ENCODE results near the gene SLC12A5. TPM values are rescaled to one million over a fixed set of nuclear protein-coding genes. Genes with fewer than 3 reads are reported as not detected.
"Not testable (repeated sequence)": the region's sequence is repeated elsewhere in the genome, so short reads cannot be mapped to it uniquely, and the experiment has no call there.

Gene SLC12A5
- total RNA-seq, 2 experiments from 2014 or later: 0.42 to 0.87 TPM

DNA sequence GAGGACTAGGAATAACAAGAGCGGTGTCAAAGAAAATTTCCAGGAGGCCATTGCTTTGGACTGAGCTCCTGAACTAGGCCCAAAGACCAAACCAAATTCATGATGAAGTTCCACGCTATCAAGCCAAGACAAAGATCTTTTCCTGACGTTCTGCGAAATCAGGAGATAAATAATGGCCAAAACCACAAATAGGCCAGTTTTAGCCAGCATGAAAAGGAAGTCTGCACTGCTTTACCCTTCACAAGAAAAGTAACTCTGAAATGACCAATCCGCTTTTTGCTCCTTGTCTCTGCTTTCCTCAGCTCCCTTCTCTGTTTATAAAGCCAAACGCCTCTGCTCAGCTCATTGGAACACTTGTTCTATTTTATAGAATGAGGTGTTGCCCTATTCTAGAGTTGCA, 54.1 kb downstream of the SLC12A5 start:
- no peaks in the 10 kb centered on the region for H3K9me3 Mint-ChIP-seq
- DNase-seq: no peak
- CTCF ChIA-PET: interaction anchor here (1.0 kb wide), 1 partner anchor 22 kb away, joined by 3 read pairs; no protein-coding TSS in a partner anchor
- H3K27ac Mint-ChIP-seq: no peak overlapping the region
- H3K4me3 Mint-ChIP-seq: no peak overlapping the region
- H3K27me3 Mint-ChIP-seq: no peaks in the 10 kb centered on the region
- POLR2A ChIA-PET: no interaction called here
- H3K36me3 Mint-ChIP-seq (ENCODE audit: low read depth): peaks cover 1% of the 10 kb centered on the region
- peaks cover 33% of the 10 kb centered on the region for H3K4me1 Mint-ChIP-seq

DNA sequence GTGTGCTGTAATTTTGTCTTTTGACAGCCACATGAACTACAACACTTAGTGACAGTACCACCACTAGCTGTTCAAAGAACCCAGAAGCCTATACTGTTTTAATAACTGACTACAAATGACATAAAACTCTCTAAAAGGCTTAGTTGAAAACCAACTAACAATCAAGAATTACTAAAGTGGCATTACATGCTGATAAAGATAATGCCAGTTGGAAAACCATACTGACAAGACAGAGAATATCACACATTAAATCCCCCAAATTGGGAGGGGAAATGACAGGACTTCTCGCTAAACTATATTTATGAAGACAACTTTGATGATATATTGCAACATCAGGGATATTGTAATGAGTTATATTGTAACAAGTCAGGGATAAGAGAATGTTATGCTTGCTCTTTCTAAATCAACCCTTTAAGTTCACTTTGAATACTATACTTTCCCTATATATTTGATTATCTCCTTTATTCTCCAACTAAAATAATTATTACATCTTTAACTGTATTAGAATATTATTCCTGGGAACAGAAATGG, 54.6 kb downstream of the SLC12A5 start:
- H3K4me1 Mint-ChIP-seq: peaks cover 38% of the 10 kb centered on the region
- POLR2A ChIA-PET: no interaction called here
- DNase-seq: no peak
- no peaks in the 10 kb centered on the region for H3K9me3 Mint-ChIP-seq
- H3K27ac Mint-ChIP-seq: no peak overlapping the region
- no peaks in the 10 kb centered on the region for H3K27me3 Mint-ChIP-seq
- CTCF ChIA-PET: interaction anchor here (1.0 kb wide), 1 partner anchor 22 kb away, joined by 3 read pairs; no protein-coding TSS in a partner anchor
- peaks cover 3% of the 10 kb centered on the region for H3K36me3 Mint-ChIP-seq (ENCODE audit: low read depth)
- no peak overlapping the region for H3K4me3 Mint-ChIP-seq

DNA sequence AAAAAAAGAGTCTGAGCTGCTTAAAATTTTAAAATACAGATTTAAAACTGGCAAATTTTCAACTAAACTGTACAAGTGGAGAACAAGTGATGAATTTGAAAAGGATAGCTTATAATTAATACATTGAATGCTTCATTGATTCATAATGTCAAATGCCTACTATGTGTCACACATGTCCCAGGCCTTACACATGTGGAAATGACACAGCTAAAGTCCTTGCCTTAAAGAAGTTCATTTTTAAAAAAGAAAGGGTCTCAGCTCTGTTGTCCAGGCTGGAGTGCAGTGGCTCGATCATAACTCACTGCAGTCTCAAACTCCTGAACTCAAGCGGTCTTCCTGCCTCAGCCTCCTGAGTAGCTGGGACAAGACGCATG, 55.8 kb downstream of the SLC12A5 start:
- peaks cover 41% of the 10 kb centered on the region for H3K4me1 Mint-ChIP-seq
- no peak for DNase-seq
- peaks cover 3% of the 10 kb centered on the region for H3K36me3 Mint-ChIP-seq (ENCODE audit: low read depth)
- H3K27ac Mint-ChIP-seq: no peak overlapping the region
- no peak overlapping the region for H3K4me3 Mint-ChIP-seq
- no peaks in the 10 kb centered on the region for H3K9me3 Mint-ChIP-seq
- POLR2A ChIA-PET: no interaction called here
- H3K27me3 Mint-ChIP-seq: no peaks in the 10 kb centered on the region
- CTCF ChIA-PET: interaction anchor here (0.5 kb wide), 1 partner anchor 971 kb away, joined by 3 read pairs; no protein-coding TSS in a partner anchor

DNA sequence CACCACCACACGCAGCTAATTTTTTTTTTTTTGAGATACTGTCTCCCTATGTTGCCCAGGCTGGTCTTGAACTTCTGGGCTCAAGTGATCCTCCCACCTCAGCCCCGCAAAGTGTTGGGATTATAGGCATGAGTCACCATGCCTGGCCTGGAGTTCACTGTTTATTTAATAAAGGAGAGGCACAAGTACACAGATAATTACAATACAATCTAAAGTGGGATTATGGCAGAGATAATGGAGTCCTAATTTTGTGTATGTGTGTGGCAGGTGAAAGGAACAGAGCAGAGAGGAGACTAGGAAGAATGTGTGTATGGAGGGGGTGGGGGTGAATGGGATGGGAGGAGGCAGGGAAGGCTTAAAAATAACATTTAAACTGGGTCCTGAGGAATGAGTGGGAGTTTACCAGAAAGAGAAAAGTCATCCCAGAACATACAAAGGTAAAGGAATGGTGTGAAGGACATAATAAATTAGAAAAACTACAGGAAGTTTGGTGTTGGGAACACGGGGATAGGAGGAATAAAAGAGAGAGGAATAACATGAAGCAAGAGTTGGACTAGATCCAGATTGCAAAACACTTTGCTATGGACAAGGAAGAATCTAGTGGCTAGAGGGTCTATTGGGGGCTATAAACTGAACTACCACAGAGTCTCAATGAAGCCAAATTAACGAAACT, 56.3 kb downstream of the SLC12A5 start:
- DNase-seq: no peak
- ChIA-PET POLR2A (no interaction called here), CTCF (interaction anchor here (0.5 kb wide), 1 partner anchor 971 kb away, joined by 3 read pairs; no protein-coding TSS in a partner anchor)
- Mint-ChIP-seq H3K27me3 (no peaks in the 10 kb centered on the region), H3K4me3 (no peak overlapping the region), H3K9me3 (no peaks in the 10 kb centered on the region), H3K36me3 (ENCODE audit: low read depth) (peaks cover 3% of the 10 kb centered on the region), H3K27ac (no peak overlapping the region), H3K4me1 (peaks cover 46% of the 10 kb centered on the region)

DNA sequence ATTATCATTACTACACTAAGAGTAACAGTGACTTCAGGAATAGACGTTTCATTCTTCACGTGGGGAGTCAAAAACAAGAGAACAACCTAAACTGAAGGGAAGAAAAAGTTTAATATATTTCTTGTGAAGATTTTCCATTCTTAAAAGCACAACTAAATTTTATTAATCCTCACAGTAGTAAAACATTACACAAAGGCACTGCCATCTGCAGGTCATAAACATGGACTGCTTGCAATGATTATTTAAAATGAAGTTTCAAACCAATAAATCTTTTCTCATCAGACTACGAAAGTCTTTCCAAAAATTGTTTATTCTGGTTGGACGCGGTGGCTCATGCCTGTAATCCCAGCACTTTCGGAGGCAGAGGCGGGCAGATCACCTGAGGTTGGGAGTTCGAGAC, 58.1 kb downstream of the SLC12A5 start:
- ChIA-PET CTCF (interaction anchor here (2.0 kb wide), 1 partner anchor 65 kb away, joined by 4 read pairs; no protein-coding TSS in a partner anchor), POLR2A (no interaction called here)
- Mint-ChIP-seq H3K9me3 (no peaks in the 10 kb centered on the region), H3K27me3 (no peaks in the 10 kb centered on the region), H3K27ac (no peak overlapping the region), H3K36me3 (ENCODE audit: low read depth) (peaks cover 3% of the 10 kb centered on the region), H3K4me3 (peak overlapping the region; percentile 11), H3K4me1 (peaks cover 52% of the 10 kb centered on the region)
- no peak for DNase-seq

DNA sequence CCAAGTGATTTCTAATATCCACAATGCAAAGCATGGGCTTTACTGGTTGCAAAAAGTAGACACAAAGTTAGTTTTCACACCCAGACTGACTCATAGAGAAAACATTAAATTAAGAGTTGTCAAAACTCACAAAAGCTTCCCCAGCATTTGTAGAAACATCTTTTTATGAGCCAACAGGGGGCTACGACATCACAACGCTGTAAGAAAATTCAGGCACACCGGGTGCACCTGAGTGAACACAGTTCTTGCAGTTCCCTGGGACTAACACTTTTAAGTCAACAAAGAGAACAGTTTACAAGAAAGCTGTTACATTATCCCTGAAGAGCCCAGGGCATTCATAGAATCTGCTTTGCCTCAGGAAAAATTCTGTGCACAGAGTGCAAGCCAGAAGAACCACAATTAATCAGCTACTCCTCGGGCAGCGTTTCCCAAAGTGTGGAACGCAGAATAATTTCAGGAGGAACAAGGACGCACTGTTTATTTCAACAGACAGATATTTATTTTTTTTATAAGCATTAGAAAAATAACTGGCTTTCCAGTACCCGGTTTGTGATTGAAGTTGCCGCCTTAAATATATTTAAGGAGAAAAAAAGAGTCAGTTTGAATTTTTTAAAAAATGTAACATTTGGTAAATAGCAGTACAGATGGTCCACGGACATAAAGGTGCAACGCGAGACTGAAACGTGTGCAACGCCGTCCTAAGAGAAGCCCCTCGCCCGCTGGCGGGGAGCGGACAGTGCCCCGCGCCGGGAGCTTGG, 59.6 kb downstream of the SLC12A5 start:
- Mint-ChIP-seq H3K27me3 (no peaks in the 10 kb centered on the region), H3K4me3 (peak overlapping the region; percentile 88), H3K36me3 (ENCODE audit: low read depth) (peaks cover 3% of the 10 kb centered on the region), H3K9me3 (no peaks in the 10 kb centered on the region), H3K27ac (peak overlapping the region; percentile 86), H3K4me1 (peaks cover 47% of the 10 kb centered on the region)
- DNase-seq: no peak
- ChIA-PET CTCF (interaction anchor here (1.0 to 2.0 kb wide), 3 partner anchors 26 to 66 kb away, joined by 3 to 4 read pairs (median 4); no protein-coding TSS in a partner anchor), POLR2A (no interaction called here)

DNA sequence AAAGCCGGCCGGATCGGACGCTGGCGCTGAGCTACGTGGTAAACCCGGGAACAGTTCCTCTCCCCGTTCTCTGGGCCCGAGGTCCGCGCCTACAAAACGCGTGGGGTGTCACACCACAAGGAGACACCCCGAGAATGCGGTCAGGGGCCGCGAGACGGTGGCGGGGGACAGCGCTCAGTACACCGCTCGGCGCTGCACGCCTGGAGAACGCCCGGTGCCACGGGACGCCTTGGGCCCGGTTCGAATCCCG, 60.1 kb downstream of the SLC12A5 start:
- Mint-ChIP-seq H3K36me3 (ENCODE audit: low read depth) (peaks cover 3% of the 10 kb centered on the region), H3K4me1 (peaks cover 47% of the 10 kb centered on the region)
- DNase-seq: no peak

DNA sequence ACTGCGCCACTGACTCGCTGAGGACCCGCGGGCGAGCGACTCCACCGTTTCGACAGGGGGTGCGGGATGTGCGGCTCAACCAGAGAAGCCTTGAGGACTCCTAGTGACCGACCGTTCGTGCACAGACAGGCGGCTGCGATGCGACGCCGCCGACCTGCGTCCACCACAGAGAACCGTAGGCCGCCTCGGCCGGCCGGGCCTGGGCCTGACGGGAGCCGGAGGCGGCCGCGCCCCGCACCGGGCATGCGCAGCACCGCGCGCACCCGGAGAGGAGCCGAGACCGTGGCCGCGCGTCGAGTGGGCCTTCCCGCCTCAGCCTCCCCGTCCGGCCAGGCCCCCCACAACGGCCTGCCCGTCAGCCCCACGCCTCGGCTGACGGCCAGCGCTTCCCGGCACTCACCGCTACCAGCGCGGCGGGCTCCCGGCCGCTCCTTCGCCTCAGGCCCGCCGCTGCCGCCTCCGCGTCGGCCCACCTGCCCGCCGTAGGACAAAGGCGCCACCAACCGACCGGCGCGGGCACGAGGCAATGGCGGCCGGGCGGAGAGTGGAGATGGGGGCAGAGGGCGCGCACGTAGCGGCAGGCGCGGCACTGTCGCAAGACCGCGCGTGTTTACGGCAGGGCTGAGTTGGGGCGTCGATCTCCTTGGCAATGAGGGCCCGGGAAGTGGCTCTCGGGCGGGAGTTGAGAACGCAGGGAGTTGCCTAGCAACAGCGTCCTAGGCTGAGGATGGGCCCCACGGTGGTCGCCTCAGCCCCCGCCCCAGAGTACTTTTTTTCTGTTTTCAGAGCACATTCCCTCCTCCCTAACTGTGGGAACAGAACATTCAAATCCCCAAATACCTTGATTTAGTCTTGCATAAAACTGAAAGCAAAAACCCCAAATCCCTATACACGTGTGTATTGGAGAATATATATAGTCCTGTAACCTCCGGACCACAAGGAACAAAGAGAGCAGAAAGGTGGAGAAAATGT, 60.7 kb downstream of the SLC12A5 start, which contains the start of gene NCOA5:
NCOA5 (minus strand) TSS at position 546 of the 972 bp plus-strand sequence. CDS start 10,538 bp downstream, outside the sequence.
- peaks cover 47% of the 10 kb centered on the region for H3K4me1 Mint-ChIP-seq
- peak within 1 kb of the TSS; percentile 92 for H3K27ac Mint-ChIP-seq
- H3K9me3 Mint-ChIP-seq: no peaks in the 10 kb centered on the region
- CTCF ChIA-PET: interaction anchor here (1.0 to 1.2 kb wide), 2 partner anchors 25 to 31 kb away, joined by 3 to 4 read pairs; no protein-coding TSS in a partner anchor
- no peaks in the 10 kb centered on the region for H3K27me3 Mint-ChIP-seq
- H3K4me3 Mint-ChIP-seq: peak within 1 kb of the TSS; percentile 88
- POLR2A ChIA-PET: no interaction called here
- peaks cover 3% of the 10 kb centered on the region for H3K36me3 Mint-ChIP-seq (ENCODE audit: low read depth)
- peak; percentile 94 for DNase-seq

More for the DNA sequence above, 60.1 kb downstream of the SLC12A5 start:
- Mint-ChIP-seq H3K9me3 (no peaks in the 10 kb centered on the region), H3K27ac (peak overlapping the region; percentile 92), H3K4me3 (peak overlapping the region; percentile 88), H3K27me3 (no peaks in the 10 kb centered on the region)
- POLR2A ChIA-PET: no interaction called here
- CTCF ChIA-PET: interaction anchor here (1.0 to 2.0 kb wide), 3 partner anchors 26 to 67 kb away, joined by 3 to 4 read pairs (median 4); no protein-coding TSS in a partner anchor

DNA sequence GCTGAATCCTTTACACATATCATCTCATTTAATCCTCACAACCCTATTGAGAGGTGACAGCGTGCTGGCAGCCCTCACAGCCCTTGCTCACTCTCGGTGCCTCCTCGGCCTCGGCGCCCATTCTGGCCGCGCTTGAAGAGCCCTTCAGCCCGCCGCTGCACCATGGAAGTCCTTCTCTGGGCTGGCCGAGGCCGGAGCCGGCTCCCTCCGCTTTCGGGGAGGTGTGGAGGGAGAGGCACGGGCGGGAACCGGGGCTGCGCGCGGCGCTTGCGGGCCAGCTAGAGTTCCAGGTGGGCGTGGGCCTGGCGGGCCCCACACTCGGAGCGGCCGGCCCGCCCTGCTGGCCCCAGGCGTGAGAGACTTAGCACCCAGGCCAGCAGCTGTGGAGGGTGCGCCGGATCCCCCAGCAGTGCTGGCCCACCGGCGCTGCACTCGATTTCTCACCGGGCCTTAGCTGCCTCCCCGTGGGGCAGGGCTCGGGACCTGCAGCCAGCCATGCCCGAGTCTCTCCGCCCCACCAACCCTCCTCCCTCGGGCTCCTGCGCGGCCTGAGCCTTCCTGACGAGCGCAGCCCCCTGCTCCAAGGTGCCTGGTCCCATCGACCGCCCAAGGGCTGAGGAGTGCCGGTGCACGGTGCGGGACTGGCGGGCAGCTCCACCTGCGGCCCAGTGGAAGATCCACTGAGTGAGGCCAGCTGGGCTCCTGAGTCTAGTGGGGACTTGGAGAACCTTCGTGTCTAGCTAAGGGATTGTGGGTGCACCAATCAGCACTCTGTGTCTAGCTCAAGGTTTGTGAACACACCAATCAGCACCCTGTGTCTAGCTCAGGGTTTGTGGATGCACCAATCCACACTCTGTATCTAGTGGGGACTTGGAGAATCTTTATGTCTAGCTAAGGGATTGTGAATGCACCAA, 62.9 kb downstream of the SLC12A5 start:
- not testable (repeated sequence) for DNase-seq; H3K4me3 Mint-ChIP-seq; H3K27me3 Mint-ChIP-seq; H3K27ac Mint-ChIP-seq; H3K36me3 Mint-ChIP-seq (ENCODE audit: low read depth); H3K9me3 Mint-ChIP-seq
- CTCF ChIA-PET: interaction anchor here (1.2 to 1.9 kb wide), 2 partner anchors 27 to 77 kb away, joined by 4 read pairs; no protein-coding TSS in a partner anchor
- peaks cover 31% of the 10 kb centered on the region for H3K4me1 Mint-ChIP-seq
- POLR2A ChIA-PET: interaction anchor here (0.6 kb wide), 1 partner anchor 12 kb away, joined by 3 read pairs; no protein-coding TSS in a partner anchor

DNA sequence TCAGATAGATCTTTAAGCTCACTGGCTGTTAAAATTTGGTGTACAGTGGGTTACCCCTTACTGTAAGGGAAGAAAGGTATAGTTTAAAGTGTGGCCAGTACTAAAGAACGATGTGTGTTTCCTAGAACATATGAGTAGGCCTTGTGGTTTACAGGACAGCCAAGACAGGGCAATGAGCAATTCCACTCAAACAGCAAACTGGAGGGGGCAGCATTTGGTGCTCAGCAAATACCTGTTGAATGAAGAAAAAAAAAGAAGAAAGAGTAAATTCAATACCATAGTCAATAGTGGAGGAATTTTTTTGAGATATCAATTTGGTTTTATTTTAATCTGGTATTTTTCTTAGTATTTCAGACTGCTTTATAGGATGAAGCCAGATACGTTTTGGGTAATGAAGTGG, 64.5 kb downstream of the SLC12A5 start:
- POLR2A ChIA-PET: no interaction called here
- H3K4me1 Mint-ChIP-seq: peaks cover 15% of the 10 kb centered on the region
- H3K27me3 Mint-ChIP-seq: peaks cover 8% of the 10 kb centered on the region
- H3K27ac Mint-ChIP-seq: no peak overlapping the region
- CTCF ChIA-PET: interaction anchor here (1.2 kb wide), 1 partner anchor 79 kb away, joined by 4 read pairs; no protein-coding TSS in a partner anchor
- H3K36me3 Mint-ChIP-seq (ENCODE audit: low read depth): no peaks in the 10 kb centered on the region
- H3K9me3 Mint-ChIP-seq: no peaks in the 10 kb centered on the region
- no peak overlapping the region for H3K4me3 Mint-ChIP-seq
- no peak for DNase-seq

DNA sequence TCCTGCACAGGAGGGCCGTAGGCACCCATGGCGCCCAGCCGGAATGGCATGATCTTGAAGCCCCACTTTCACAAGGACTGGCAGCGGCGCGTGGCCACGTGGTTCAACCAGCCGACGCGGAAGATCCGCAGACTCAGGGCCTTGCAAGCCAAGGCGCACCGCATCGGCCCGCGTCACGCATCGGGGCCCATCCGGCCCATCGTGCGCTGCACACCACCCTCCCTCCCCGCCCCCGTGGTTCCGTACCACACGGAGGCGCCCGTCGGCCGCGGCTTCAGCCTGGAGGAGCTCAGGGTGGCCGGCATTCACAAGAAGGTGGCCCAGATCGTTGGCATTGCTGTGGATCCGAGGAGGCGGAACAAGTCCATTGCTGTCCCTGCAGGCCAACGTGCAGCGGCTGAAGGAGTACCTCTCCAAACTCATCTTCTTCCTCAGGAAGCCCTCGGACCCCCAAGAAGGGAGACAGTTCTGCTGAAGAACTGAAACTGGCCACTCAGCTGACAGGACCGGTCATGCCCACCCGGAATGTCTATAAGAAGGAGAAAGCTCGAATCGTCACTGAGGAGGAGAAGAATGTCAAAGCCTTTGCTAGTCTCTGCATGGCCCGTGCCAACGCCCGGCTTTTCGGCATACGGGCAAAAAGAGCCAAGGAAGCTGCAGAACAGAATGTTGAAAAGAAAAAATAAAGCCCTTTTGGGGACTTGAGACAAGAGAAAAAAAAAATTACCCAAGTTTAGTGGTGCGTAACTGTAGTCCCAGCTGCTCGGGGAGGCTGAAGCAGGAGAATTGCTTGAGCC, 70.7 kb downstream of the SLC12A5 start:
- H3K27ac Mint-ChIP-seq: no peak overlapping the region
- peaks cover 1% of the 10 kb centered on the region for H3K36me3 Mint-ChIP-seq (ENCODE audit: low read depth)
- H3K27me3 Mint-ChIP-seq: peaks cover 43% of the 10 kb centered on the region
- no peaks in the 10 kb centered on the region for H3K9me3 Mint-ChIP-seq
- ChIA-PET CTCF (no interaction called here), POLR2A (no interaction called here)
- no peak overlapping the region for H3K4me3 Mint-ChIP-seq
- no peaks in the 10 kb centered on the region for H3K4me1 Mint-ChIP-seq
- no peak for DNase-seq

All from activated CD4-positive, alpha-beta T cell treated with anti-CD3 and anti-CD28 coated beads, Interleukin-2, amount 10 ng/mL, durations not matched to agents 7 days and 5 days (primary cell).